Spleen (tissue), 7 donors: ENCODE results near the gene FEN1.

Experiments
- POLR2A ChIP-seq, 3 donors: fragments of 450-650 bp; IDR thresholded peaks; one replicate each; pipeline ENCODE4 v1.5.1; 2017; ENCODE audit warnings: antibody characterized with exemption in 3 of 3, mild to moderate bottlenecking in 1 of 3
- TF ChIP-seq, protein P1 (sequence below), 11 experiments: fragments of 200-600 bp in 7 of 11; fragments of 450-650 bp in 4 of 11; sonication (generic) in 4 of 11; IDR thresholded peaks in 8 of 11; conservative IDR thresholded peaks in 3 of 11; 1 replicate in 7 of 11; 2 replicates in 4 of 11; pipeline versions ENCODE4 v1.4.0 to v1.8.0; 2016 to 2021; ENCODE audit warnings: antibody characterized with exemption in 11 of 11, inconsistent platforms in 4 of 11, mild to moderate bottlenecking in 1 of 11
- donor health status: DM: no; HTN: no; CAD: no; lungs with moderate emphysema.
- donor health status: DM: no; HTN: no; CAD: no.
- donor health status: DM: no; HTN: no; CAD: no.

- TF ChIP-seq, protein P1, sequence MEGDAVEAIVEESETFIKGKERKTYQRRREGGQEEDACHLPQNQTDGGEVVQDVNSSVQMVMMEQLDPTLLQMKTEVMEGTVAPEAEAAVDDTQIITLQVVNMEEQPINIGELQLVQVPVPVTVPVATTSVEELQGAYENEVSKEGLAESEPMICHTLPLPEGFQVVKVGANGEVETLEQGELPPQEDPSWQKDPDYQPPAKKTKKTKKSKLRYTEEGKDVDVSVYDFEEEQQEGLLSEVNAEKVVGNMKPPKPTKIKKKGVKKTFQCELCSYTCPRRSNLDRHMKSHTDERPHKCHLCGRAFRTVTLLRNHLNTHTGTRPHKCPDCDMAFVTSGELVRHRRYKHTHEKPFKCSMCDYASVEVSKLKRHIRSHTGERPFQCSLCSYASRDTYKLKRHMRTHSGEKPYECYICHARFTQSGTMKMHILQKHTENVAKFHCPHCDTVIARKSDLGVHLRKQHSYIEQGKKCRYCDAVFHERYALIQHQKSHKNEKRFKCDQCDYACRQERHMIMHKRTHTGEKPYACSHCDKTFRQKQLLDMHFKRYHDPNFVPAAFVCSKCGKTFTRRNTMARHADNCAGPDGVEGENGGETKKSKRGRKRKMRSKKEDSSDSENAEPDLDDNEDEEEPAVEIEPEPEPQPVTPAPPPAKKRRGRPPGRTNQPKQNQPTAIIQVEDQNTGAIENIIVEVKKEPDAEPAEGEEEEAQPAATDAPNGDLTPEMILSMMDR (IDR thresholded peaks at IDR 0.05 in 8 of 11, conservative IDR thresholded peaks at IDR 0.05 in 3 of 11) = no peak
- TF ChIP-seq POLR2A (IDR thresholded peaks at IDR 0.05) = no peak
These were observed 23.4 kb downstream of the FEN1 start for GRCh38 chr11:61815790-61816735.
